Heart right ventricle (tissue), 16 donors: ENCODE data around the gene HOXB4. TPM values are rescaled to one million over a fixed set of nuclear protein-coding genes. Genes with fewer than 3 reads are reported as not detected.

ENCODE experiments used
- ATAC-seq, 8 donors: fragments of 200-7000 bp; cut with Tn5 transposase; one replicate each; pipeline ENCODE4 v1.9.1; 2020; ENCODE audit warnings: mild to moderate bottlenecking in 8 of 8, moderate library complexity in 8 of 8, moderate number of reproducible peaks in 1 of 8
- DNase-seq, 2 donors: peaks; one replicate each; pipeline ENCODE4 v3.0.0-alpha.2; 2020
- H3K27ac ChIP-seq, 10 donors: fragments of 200-600 bp; sonication (generic) in 2 of 10; one replicate each; pipeline versions ENCODE4 v1.5.0 to v1.8.0; 2020 to 2022; ENCODE audit warnings: mild to moderate bottlenecking in 3 of 10
- H3K27me3 ChIP-seq, 7 donors: fragments of 200-600 bp; one replicate each; pipeline ENCODE4 v1.8.0; 2021 to 2022; ENCODE audit warnings: mild to moderate bottlenecking in 2 of 7
- H3K36me3 ChIP-seq, 9 donors: fragments of 200-600 bp; sonication (generic) in 1 of 9; one replicate each; pipeline versions ENCODE4 v1.5.0 to v1.8.0; 2020 to 2022; ENCODE audit warnings: mild to moderate bottlenecking in 2 of 9
- H3K4me1 ChIP-seq, 9 donors: fragments of 200-600 bp; sonication (generic) in 1 of 9; one replicate each; pipeline versions ENCODE4 v1.5.0 to v1.8.0; 2020 to 2022; ENCODE audit warnings: mild to moderate bottlenecking in 4 of 9
- H3K4me3 ChIP-seq, 10 donors: fragments of 200-600 bp; sonication (generic) in 2 of 10; one replicate each; pipeline versions ENCODE4 v1.5.0 to v1.8.0; 2020 to 2022; ENCODE audit warnings: mild to moderate bottlenecking in 7 of 10, moderate library complexity in 2 of 10
- H3K9me3 ChIP-seq, 11 donors: fragments of 200-600 bp in 10 of 11; sonication (generic) in 2 of 11; one replicate each; pipeline versions ENCODE4 v1.5.0 to v1.8.0; 2013 to 2022; ENCODE audit warnings: mild to moderate bottlenecking in 2 of 11, control low read depth in 1 of 11, moderate library complexity in 1 of 11
- CTCF ChIP-seq, 9 donors: fragments of 200-600 bp; sonication (generic) in 2 of 9; IDR thresholded peaks; one replicate each; pipeline versions ENCODE4 v1.5.0 to v1.8.0; 2021 to 2022; ENCODE audit warnings: antibody characterized with exemption in 9 of 9, mild to moderate bottlenecking in 5 of 9, moderate library complexity in 1 of 9
- WGBS, 2 donors: extraction: QIAGEN DNeasy Blood & Tissue Kit; methylation state at CpG; one replicate each; pipeline ENCODE4 v1.1.7; 2013; ENCODE audit warnings: inconsistent platforms in 1 of 2; 5-methylcytosine and 5-hydroxymethylcytosine counted together
- intact Hi-C, 10 donors: fragments of 100-400 bp; cut with DNase I; formaldehyde crosslinking; loops; one replicate each; pipeline versions ENCODE4 v1.11.1 to v1.14.2; 2022
- polyA plus RNA-seq, 2 donors: library from polyadenylated mRNA; stranded (reverse); fragments of 200-250 nt; gene quantifications; one replicate each; pipeline ENCODE4 v1.2.3, GENCODE V29; 2013
- total RNA-seq, 10 donors: library from RNA; stranded (reverse); fragmentation: NEBNext Ultra II Directional in 3 of 10; extraction: Animal tissue kit (Norgen Biotek cat#: 25700) in 3 of 10; gene quantifications; one replicate each; pipeline versions ENCODE4 v1.2.1 to v1.2.4, GENCODE V29; 2021 to 2023
- donor health status: Arrhythmogenic right ventricular cardiomyopathy.
- donor health status: ischemic (EF 13 %, LVEDD 7.1; RV severe dilation, severe dysfunction).
- donor health status: healthy with polysubstance abuse.
- donor health status: DM: no; HTN: yes; CAD: no.
- donor health status: DM: no; HTN: no; CAD: no.
- donor health status: ischemic (EF 25% LVEDD 6.9; RV normal size, moderate dysfunction).
- donor health status: ischemic (EF 25% LVEDD 5.7; RV mildly dilated, moderate dysfunction).
- donor health status: healthy.
- donor health status: DM: yes; HTN: yes; CAD: no.
- donor health status: Ischemic cardiomyopathy.
- donor health status: ischemic (EF 35%, LVEDD 5.7; RV mildly dilated, moderate dysfunction).
- donor health status: nonischemic (EF 11% LVEDD 7.7; RV severe dilation, severe dysfunction).
- donor health status: DM: yes; HTN: yes; CAD: no.
- donor health status: PGD.
- donor health status: ischemic (EF 29% LVEDD 5.4; RV normal size, mild dysfunction).
- donor health status: nonischemic (EF 23%, LVEDD 6.1; RV moderate dilation, normal function).

HOXB4 gene
- total and polyA plus RNA-seq, 12 donors = 0.14 to 1.6 (median 0.32) TPM; not detected in 1

- Histone ChIP-seq H3K36me3 (no peaks in the 10 kb centered on the region), H3K9me3 (no peaks in the 10 kb centered on the region), H3K4me1 (peaks cover 0 to 52% (median 7%) of the 10 kb centered on the region in 9 donors), H3K4me3 (peak overlapping the region; percentile 30 to 61 (median 40)), H3K27ac (peak overlapping the region in 5 of 10 donors; percentile 21 to 83 (median 74)), H3K27me3 (peaks cover 61 to 100% (median 100%) of the 10 kb centered on the region in 7 donors)
- intact Hi-C loops = loop anchor here in 2 of 10 donors (5.0 kb wide), 1 partner anchor 37 kb away; no protein-coding TSS in a partner anchor
- no peak for TF ChIP-seq CTCF (IDR thresholded peaks at IDR 0.05)
- ATAC-seq (peak in 4 of 8 donors; percentile 10 to 25 (median 20)), DNase-seq (no peak)
- WGBS, 2 donors = 7 to 9% methylated on average over 43 of the region's 43 CpGs
Measured at GRCh38 chr17:48578616-48579470, 693 bp upstream of the HOXB4 start.

DNA sequence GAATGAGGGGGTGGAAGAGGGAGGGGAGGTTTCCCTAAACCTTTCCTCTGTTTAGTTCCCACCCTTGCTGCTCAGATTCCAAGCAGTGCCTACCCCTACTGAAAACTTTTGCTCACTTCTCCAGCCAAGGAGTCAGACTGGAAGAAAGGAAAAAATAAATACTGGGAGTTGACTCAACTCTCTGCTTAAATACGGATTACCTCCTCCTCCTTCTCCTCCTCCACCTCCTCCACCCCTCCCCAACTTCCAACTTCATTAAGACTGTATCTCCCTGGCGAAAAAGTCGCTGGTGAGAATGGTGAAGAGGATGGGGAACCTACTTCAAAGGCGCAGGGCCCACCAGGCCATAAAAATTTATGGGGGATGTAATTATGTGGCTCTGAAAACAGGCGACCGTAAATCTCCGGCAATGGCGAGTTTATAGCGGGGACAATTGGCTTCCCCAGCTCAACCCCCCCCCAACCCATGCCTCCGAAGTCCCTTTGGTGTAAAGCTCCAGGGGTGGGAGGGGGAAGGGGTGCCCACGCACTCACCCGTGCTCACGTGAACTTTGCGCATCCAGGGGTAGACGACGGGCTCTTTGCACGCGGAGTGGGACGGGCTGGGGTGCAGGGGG, 712 bp downstream of the HOXB4 start:
- no peak for ATAC-seq
- 4 to 8% methylated on average over 19 of the region's 19 CpGs for WGBS, 2 donors
- Histone ChIP-seq H3K9me3 (no peaks in the 10 kb centered on the region), H3K27me3 (peaks cover 70 to 100% (median 100%) of the 10 kb centered on the region in 7 donors), H3K27ac (peak overlapping the region in 3 of 10 donors; percentile 74 to 83 (median 80)), H3K4me1 (peaks cover 0 to 50% (median 7%) of the 10 kb centered on the region in 9 donors), H3K36me3 (no peaks in the 10 kb centered on the region), H3K4me3 (peak overlapping the region in 9 of 10 donors; percentile 2 to 61 (median 39))
- intact Hi-C loops = loop anchor here in 2 of 10 donors (5.0 kb wide), 1 partner anchor 35 kb away; no protein-coding TSS in a partner anchor
- no peak for DNase-seq
- no peak for TF ChIP-seq CTCF (IDR thresholded peaks at IDR 0.05)

GRCh38 chr17:48576479-48577309, 1.5 kb downstream of the HOXB4 start:
- 6 to 11% methylated on average over 42 to 43 of the region's 43 CpGs for WGBS, 2 donors
- Histone ChIP-seq H3K4me1 (peaks cover 0 to 42% (median 7%) of the 10 kb centered on the region in 9 donors), H3K9me3 (no peaks in the 10 kb centered on the region)

More at GRCh38 chr17:48576479-48577309, 1.5 kb downstream of the HOXB4 start:
- Histone ChIP-seq H3K36me3 (no peaks in the 10 kb centered on the region), H3K27ac (peak overlapping the region in 3 of 10 donors; percentile 14 to 83 (median 74)), H3K27me3 (peaks cover 66 to 100% (median 100%) of the 10 kb centered on the region in 7 donors), H3K4me3 (peak overlapping the region in 8 of 10 donors; percentile 2 to 61 (median 30))
- no peak for ATAC-seq
- intact Hi-C loops = loop anchor here in 2 of 10 donors (5.0 kb wide), 1 partner anchor 34 kb away; no protein-coding TSS in a partner anchor
- TF ChIP-seq CTCF (IDR thresholded peaks at IDR 0.05) = no peak
- DNase-seq = no peak
